T follicular helper cell (primary cell): Measurements from ENCODE around the gene DENND1A.

Experiments used
- DNase-seq: peaks from one replicate; pipeline ENCODE4 v3.0.0-alpha.2; 2020; ENCODE audit warnings: low read depth

DENND1A gene

DNA sequence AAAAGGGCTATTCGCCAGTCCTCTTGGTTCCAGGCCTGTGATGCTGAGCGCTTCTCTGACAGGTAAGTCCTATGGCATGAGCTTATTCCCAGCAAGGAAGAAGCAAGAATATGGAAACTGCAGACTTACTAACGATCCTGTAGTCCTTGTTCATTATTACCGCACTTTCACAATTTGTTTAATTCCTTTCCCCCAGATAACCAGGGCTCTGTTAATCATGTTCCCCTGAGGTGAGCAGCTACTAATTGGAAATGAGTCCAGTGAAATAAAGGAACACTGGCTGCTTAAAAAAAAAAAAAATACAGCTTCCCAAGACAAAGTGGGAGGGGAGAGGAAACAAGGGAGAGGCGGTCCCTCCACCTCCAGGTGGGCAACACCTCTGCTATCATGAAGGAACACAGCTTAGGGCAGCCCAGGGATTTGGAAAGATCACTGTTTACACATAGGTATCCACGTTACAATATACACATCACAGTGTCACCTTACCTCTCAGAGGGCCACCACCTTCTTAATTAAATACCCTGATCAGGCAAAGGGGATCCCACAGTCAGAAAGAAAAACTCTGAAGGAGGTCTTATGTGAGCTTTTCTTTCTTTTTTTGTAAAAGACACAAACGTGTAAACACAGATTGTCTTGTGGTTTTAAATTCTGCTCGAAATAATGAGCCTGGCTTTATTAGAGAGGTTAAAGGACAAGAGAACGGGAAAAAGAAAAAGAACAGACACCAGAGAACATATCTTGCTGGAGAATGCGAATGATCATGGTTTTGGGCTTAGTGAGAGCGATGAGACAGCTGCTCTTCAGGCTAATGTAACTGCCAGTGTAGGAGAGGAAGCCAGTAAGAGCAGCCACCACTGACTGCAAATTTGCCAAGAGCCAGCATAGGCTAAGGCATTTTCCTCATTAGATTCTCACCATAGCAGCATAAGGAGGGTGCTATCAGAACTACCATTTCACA is 315.3 kb downstream of the DENND1A start:
- DNase-seq, result no peak

DNA sequence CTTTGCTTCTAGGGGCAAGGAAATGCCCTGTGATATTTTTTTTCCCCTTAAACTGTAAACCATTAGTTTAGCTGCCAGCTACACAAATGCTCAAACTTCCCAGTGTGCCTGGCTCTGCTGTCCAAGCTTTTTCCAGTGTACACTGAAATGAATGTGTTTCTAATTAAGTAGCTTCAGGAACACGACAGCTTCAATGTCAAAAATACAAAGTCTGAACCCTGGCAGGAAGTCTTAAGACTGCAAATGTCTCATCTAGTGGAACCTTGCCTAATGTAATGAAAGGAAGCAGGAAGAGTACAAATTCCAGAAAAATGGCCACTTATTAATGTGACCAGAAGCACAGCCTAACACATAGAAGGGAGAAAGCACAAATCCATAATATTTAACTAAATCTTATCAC is 318.7 kb downstream of the DENND1A start:
- no peak for DNase-seq

- no peak for DNase-seq
These were observed 320.1 kb downstream of the DENND1A start for GRCh38 chr9:123609844-123610243.

DNA sequence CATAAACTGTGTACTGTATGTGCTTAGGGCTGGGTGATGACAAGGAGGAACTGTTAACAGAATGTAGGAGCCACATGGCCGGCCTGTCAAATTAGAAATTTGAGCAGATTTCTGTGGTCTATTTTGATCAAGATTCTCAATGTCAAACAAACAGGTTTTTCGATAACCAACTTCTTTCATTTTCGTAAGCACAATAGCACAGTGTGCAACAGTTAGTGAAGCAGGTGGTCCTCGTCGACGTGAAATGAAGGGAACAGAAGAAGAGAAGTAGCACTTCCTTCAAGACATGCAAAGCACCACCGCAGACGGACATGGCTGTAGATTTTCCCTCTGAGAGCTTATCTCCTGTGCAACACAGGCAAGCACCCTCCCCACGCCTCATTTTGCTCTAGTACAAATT is 321.8 kb downstream of the DENND1A start:
- no peak for DNase-seq

DNA sequence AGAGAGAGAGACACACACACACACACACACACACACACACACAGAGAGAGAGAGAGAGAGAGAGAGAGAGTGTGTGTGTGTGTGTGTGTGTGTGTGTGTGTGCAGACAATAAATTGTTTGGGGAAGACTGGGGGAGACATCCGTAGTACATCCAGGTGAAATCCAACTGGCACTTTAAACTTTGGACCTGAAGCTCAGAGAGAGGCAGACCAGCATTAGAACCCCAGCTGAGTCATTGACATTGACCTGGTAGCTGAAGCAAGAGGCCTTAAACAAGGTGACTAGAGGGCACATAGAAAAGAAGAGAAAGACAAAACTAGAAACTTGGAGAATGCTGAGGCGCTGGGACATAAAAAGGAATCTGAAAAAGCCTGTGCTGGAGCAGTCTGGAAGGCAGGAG is 322.4 kb downstream of the DENND1A start:
- no peak for DNase-seq

- DNase-seq, result no peak
These were observed 323.8 kb downstream of the DENND1A start for GRCh38 chr9:123606141-123606540.

DNA sequence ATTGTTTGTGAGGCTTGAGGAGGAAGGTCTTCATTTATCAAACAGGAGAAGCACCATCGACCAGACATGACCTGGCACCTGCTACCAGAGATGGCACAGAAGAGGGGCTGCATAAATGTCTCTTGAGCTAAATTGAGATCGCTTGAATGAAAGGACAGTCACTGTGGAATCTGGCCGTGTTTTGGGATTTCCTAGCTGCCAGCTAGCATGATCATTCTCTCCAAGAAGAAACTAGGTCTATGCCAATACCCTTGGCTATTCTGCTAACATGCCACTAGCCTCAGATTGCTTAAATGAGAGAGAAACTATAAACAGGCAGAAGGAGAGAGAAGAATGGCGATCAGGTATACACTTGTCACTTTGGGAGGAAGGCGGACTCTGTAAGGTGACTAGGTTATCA is 324.6 kb downstream of the DENND1A start:
- no peak for DNase-seq

DNA sequence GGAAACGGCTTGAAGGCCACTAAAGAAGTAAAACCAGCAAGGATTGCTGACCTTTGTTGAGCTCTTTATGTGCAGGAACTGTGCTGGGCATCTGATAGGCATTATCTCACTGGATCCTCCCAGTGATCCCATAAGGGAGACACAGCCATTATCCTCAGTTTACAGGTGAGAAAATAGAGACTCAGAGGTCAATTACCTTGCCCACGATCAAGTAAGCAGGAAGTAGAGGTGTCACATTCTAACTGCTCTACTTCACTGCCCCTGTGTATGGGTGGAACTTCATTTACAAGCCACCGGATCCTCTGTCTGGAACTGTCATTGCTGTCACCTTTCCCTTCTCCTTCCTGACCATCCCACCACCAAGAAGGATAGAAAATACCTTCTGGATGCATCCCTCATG is 325.1 kb downstream of the DENND1A start:
- no peak for DNase-seq

GRCh38 chr9:123601828-123602227 is 328.1 kb downstream of the DENND1A start:
- no peak for DNase-seq

- DNase-seq, result no peak
These were observed 330.1 kb downstream of the DENND1A start for GRCh38 chr9:123599781-123600180.

GRCh38 chr9:123597876-123598556 is 331.9 kb downstream of the DENND1A start:
- DNase-seq, result no peak

DNA sequence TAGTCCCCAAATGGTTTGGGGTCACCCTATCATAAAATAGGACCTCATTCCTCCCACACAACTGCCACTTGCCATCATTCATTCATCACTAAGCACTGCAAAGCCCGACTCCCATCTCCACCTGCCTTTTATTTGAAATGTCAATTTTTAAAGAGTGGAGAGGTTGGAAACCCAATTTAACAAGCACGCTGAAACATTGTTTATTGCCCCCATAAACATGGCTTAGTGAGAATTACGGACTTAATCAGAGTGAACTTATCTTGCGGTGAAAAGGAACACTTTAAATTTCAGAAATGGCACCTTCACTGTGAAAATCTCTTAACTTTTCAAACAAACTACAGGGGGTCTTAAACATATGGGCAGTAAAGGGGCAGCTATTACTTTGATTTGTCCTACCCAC is 332.9 kb downstream of the DENND1A start:
- DNase-seq, result no peak

- DNase-seq, result no peak
These were observed 338.6 kb downstream of the DENND1A start for GRCh38 chr9:123591283-123591682.

DNA sequence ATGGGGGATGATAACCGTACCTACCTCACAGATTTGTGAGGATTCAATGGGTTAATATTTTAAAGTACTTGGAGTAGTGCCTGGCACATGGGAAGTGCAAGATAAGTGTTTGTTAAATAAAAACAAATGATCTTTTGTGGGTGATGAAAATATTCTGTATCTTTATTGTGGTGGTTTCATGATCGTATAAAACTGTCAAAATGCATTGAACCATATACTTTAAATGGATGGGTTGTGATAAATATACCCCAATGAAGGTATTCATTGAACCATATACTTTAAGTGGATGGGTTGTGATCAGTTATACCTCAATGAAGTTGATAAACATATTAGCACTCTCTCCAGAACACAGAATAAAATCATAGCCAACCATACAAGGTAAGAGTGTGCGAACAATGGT is 339.4 kb downstream of the DENND1A start:
- no peak for DNase-seq

GRCh38 chr9:123589361-123590239 is 340.3 kb downstream of the DENND1A start:
- no peak for DNase-seq

- no peak for DNase-seq
These were observed 343.7 kb downstream of the DENND1A start for GRCh38 chr9:123586275-123586674.

DNA sequence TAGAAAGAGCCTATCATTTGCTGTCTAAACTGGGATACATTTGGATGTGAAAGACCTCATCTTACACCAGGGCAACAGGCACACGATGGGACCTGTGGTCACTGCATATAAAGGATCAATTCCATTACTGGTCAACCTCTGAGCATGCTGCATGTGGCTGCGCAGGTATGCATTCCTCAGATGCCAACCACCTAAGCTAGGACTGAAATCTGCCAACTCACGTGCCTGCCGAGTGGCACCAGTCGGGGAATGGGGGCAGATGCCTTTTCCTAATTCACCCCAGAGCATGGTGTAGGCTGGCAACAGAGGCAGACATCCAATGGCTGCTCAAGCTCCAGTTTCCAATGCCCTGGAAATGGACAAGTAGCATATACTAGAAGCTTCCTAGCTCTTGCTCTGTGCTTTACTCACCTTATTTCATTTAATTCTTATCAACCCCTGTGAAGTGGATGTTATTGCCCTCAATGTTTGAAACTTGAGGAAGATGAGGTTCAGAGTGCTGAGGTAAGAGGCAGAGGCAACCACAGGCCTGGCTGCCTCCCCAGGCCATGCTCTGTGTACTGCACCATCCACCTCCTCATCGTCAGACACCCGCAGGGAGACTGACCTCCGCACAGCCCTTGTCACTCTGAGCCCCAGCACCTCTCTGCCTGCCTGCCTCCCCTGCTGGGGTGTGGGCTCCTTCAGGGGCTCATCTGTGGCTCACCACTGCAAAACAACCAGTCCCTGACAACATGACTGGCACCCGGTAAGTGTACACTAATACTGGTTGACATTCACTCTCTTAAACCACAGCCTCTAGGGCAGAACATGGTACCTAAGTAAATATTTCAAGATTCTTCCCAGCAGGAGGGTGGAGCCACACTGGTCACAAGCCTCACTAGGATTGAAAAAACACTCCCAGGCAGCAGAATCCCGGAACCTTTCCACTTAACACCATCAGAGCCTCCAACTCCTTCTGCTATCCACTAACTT is 345.4 kb downstream of the DENND1A start:
- DNase-seq, result no peak

DNA sequence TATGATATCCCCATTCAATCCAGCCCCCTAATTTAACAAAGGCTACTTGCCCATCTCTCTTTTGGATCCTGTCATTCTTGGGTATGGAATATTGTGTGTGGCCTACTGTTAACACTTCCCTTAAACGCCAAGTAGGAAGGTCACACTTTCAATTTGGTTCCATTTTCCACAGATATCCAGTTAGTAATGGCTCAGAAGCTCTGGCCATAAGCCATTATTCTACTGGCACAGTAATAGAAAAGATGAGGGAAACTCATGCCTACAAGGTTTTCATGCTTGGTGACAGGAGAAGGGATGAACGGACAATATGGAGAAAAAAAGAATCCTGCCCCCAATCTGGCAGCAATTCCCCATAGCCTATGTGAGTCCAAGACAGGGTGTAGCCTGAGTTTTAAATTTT is 346.3 kb downstream of the DENND1A start:
- no peak for DNase-seq

- DNase-seq, result no peak
These were observed 358.7 kb downstream of the DENND1A start for GRCh38 chr9:123571240-123571639.

DNA sequence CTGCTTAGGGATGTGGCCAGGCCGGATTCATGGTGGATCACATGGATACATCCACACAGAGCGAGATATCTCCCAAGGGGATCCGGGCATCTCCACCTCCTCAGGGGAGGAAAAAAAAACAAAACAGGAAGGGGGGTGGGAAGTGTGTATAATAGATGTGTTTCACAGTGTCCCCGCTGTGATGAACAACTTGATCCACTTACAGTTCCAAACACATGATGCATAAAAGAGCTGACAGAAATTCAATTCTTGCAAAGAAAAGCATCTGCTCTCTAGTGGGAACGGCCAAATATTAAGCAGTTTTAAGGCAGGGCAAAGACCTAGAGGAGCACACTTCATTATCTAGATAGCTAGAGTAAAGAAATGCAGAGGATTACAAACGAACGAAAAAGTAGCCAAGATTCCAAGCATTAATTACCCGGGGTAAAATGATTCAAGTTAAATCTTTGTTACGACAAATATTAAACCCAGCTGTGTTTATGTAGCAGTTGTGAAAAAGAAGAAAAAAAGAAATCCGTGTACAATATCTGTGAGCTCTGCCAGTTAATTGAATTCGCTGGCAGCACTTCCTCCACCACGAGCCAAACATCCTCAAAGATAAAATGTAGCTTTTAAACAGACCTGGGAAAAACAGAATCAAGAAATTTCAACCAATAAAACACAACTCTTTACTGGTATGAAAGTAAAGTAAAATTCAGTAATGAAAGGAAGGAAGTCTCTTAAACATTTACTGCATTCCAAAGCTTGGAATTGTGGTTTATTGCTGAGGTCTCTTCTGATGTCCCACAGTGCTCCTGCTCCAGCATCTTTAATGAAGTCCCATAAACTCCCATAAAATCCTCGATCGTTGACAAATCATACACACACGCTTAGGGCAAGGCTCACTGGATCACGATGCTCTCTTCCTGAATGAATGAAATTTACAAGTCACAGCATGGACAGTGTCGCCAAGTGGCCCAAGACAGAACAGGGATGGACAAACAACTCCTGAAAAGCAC is 360.9 kb downstream of the DENND1A start:
- DNase-seq, result no peak
